HG03139 (cell line): ENCODE data around the gene WDR93.
"Not testable (repeated sequence)": the region's sequence is repeated elsewhere in the genome, so short reads cannot be mapped to it uniquely, and the experiment has no call there.

Source experiments
- ATAC-seq: cut with Tn5 transposase; IDR thresholded peaks from one replicate; pipeline ENCODE4 v1.9.1; 2021; ENCODE audit not compliant: unreplicated experiment

The WDR93 gene

DNA sequence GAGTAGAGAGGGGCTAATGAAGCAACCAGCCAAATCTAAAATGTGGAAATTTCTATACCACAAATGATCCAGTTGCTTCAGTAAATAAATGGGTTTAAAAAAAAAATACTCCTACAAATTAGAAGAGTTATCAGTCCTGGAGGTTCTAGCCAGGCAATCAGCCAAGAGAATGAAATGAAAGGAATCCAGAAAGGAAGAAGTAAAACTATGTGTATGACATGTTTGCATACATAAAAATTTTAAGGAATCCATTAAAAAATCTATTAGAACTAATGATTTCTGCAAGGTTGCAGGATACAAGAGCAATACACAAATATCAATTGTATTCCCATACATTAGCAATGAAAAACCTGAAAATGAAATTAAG lies 95.1 kb downstream of the WDR93 start:
- no peak for ATAC-seq

GRCh38 chr15:89787944-89788343 lies 97.3 kb downstream of the WDR93 start:
- ATAC-seq: no peak

GRCh38 chr15:89788585-89788984 lies 98.0 kb downstream of the WDR93 start:
- not testable (repeated sequence) for ATAC-seq

GRCh38 chr15:89790206-89790605 lies 99.6 kb downstream of the WDR93 start:
- no peak for ATAC-seq

DNA sequence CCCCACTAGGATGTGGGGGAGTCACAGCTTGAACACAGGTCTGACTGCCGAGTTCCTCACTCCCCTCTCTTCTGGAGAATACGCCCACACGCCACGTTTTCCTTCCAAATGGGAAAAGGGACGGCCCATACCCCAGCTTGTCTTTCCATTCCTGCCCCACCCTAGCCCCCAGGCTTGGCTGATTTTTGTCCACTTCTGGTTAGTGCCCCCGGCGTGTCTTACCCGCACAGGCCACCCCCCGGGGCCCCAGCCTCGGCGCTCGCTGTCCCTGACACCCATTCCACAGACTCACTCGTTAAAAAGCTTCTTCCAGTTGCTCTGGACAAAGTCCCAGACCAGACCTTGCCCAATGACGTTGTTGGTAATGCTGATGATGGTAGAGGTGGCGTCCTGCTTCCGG lies 100.0 kb downstream of the WDR93 start:
- no peak for ATAC-seq

- ATAC-seq: no peak
These were observed 101.6 kb downstream of the WDR93 start for GRCh38 chr15:89792106-89792805.
